ENCODE data around the gene LLPH.

LLPH gene

DNA sequence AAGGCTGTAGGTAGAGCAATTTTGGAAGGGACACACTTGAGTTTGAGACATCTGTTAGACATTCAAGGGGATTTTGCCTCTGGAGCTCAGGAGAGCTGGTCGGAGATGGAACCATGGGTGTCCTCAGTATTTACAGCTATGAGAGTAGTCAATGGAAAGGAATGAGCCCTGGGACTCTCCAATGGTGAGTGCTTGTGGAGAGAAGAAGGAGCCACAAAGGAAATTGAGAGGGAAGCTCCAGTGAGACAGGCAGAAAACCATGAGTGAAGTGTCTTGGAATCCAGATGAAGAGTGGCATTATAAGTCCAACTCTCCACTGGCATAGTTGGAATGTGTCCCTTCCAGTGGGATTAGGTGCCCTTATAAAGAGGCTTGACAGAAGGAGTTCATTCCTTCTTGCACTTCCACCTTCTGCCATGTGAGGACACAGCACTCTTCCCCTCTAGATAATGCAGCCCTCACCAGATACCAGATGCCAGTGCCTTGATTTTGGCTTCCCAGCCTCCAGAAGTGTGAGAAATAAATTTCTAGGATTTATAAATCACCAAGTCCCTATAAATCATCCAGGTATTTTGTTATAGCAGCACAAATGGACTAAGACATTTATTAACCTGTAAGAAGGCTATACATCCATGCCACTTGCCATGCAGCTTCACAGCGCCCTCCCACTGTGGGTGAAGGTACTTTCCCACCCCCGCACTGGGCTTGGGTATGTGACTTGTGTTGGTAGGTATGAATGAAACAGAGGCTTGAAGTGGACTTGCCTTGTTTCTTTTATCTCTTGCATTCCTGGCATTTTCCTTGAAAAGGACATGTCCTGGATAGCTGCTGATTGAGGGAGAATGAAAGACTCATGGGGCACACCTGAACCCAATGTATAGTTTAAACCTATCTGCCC is 27.3 kb downstream of the LLPH start:
- H3K4me3 ChIP-seq (replicated peaks; ENCODE audit: low read depth, low read length): no peak overlapping the region
- DNase-seq (ENCODE audit: low read depth): no peak
- TF ChIP-seq, protein P1, sequence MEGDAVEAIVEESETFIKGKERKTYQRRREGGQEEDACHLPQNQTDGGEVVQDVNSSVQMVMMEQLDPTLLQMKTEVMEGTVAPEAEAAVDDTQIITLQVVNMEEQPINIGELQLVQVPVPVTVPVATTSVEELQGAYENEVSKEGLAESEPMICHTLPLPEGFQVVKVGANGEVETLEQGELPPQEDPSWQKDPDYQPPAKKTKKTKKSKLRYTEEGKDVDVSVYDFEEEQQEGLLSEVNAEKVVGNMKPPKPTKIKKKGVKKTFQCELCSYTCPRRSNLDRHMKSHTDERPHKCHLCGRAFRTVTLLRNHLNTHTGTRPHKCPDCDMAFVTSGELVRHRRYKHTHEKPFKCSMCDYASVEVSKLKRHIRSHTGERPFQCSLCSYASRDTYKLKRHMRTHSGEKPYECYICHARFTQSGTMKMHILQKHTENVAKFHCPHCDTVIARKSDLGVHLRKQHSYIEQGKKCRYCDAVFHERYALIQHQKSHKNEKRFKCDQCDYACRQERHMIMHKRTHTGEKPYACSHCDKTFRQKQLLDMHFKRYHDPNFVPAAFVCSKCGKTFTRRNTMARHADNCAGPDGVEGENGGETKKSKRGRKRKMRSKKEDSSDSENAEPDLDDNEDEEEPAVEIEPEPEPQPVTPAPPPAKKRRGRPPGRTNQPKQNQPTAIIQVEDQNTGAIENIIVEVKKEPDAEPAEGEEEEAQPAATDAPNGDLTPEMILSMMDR (IDR thresholded peaks at IDR 0.05; ENCODE audit: low read length, missing control alignments): peak; percentile 20

DNA sequence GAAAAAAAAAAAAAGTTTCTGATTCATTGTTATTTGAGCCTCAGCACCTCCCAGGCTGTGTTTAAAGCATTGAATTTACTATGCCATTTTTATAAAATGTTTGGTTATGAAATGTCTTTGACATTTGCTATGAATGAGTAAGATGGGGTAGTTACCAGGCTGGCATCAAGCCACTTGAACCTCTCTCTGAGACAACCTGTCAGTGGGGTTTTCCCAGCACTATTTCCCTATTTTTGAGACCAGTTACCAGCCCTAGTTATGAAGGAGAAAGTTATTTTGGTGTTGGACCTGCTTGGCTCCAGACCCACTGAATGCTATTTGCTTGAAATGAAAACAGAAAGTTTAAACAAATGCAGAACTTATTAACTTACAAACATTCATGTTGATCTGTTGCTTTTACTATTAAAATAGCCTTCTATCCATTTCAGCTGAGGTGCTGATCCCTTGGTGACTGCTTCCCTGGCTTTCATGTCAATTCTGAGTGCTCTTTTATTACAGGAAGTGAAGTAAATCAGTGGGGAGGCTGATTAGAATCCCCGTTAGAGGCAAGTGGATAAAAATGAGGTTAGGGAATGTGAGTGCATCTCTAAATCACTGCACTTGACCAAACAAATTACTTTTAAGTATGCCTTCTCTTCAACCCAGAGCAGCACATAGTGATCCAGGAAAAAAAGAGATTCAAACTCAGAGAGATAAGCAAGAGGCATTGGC is 37.8 kb downstream of the LLPH start:
- TF ChIP-seq, protein P1 (IDR thresholded peaks at IDR 0.05; ENCODE audit: low read length, missing control alignments): no peak
- peak; percentile 44 for DNase-seq (ENCODE audit: low read depth)
- no peak overlapping the region for H3K4me3 ChIP-seq (replicated peaks; ENCODE audit: low read depth, low read length)

- DNase-seq (ENCODE audit: low read depth): no peak
- no peak overlapping the region for H3K4me3 ChIP-seq (replicated peaks; ENCODE audit: low read depth, low read length)
- TF ChIP-seq, protein P1 (IDR thresholded peaks at IDR 0.05; ENCODE audit: low read length, missing control alignments): no peak
Observed at GRCh38 chr12:66090157-66090556, 40.4 kb downstream of the LLPH start.

GRCh38 chr12:66087365-66087943 is 43.1 kb downstream of the LLPH start:
- TF ChIP-seq, protein P1 (IDR thresholded peaks at IDR 0.05; ENCODE audit: low read length, missing control alignments): peak; percentile 86
- no peak overlapping the region for H3K4me3 ChIP-seq (replicated peaks; ENCODE audit: low read depth, low read length)
- DNase-seq (ENCODE audit: low read depth): peak; percentile 86

- DNase-seq (ENCODE audit: low read depth): no peak
- TF ChIP-seq, protein P1 (IDR thresholded peaks at IDR 0.05; ENCODE audit: low read length, missing control alignments): no peak
- H3K4me3 ChIP-seq (replicated peaks; ENCODE audit: low read depth, low read length): no peak overlapping the region
Observed at GRCh38 chr12:66085998-66086397, 44.6 kb downstream of the LLPH start.

DNA sequence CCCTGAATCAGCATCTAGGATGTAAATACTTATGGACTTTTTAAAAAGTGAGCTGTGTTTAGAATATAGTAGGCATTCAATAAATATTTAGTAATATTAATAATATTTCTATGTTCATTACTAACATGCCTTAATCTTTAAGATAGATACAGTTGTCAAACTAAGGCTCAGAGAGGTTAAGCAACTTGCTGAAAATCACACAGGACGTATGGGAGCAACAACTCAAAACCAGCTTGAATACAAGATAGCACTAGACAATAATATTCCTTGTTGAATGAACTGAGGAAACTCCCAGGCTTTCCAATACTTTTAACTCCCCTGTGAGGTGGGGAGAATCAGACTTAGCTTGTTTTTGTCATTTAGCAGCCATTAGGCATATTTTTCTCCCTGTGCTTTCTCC is 45.3 kb downstream of the LLPH start:
- TF ChIP-seq, protein P1 (IDR thresholded peaks at IDR 0.05; ENCODE audit: low read length, missing control alignments): no peak
- no peak overlapping the region for H3K4me3 ChIP-seq (replicated peaks; ENCODE audit: low read depth, low read length)
- DNase-seq (ENCODE audit: low read depth): no peak

All from fibroblast of pulmonary artery (primary cell).